ENCODE results near the gene ABCG1. TPM values are rescaled to one million over a fixed set of nuclear protein-coding genes. Genes with fewer than 3 reads are reported as not detected.

The ABCG1 gene
- total RNA-seq (ENCODE audit: low replicate concordance), result 1.9 and 2.0 TPM in 2 replicates

- H3K27me3 ChIP-seq, result peaks cover 67% of the 10 kb centered on the region
- peak within 1 kb of the TSS; percentile 93 for H2AFZ ChIP-seq (replicated peaks)
- H3K27ac Mint-ChIP-seq, result no peak within 1 kb of the TSS
- H3K36me3 Mint-ChIP-seq, result no peaks in the 10 kb centered on the region
- H3K4me2 ChIP-seq, result peak within 1 kb of the TSS; percentile 99
- peaks cover 32% of the 10 kb centered on the region for H3K27me3 Mint-ChIP-seq (ENCODE audit: insufficient read depth, low read depth)
- H3K4me1 Mint-ChIP-seq, result peaks cover 17% of the 10 kb centered on the region
- H3K79me2 ChIP-seq (ENCODE audit: low read depth), result no peaks in the 10 kb centered on the region
- H3K36me3 ChIP-seq, result no peaks in the 10 kb centered on the region
- H3K9me3 ChIP-seq (ENCODE audit: low read depth), result no peaks in the 10 kb centered on the region
- H3K4me1 ChIP-seq, result peaks cover 9% of the 10 kb centered on the region
- H3K4me3 Mint-ChIP-seq, result peak within 1 kb of the TSS; percentile 84
- no peak within 1 kb of the TSS for H3K27ac ChIP-seq
- H3K9ac ChIP-seq, result no peak within 1 kb of the TSS
- no peaks in the 10 kb centered on the region for H3F3A ChIP-seq (ENCODE audit: low read depth)
- peak; percentile 88 for DNase-seq (ENCODE audit: low spot score)
- H3K9me3 Mint-ChIP-seq, result peaks cover 8% of the 10 kb centered on the region
- no peaks in the 10 kb centered on the region for H4K20me1 ChIP-seq (ENCODE audit: low read depth)
- H3K4me3 ChIP-seq, result peak within 1 kb of the TSS; percentile 61
- TF ChIP-seq EZH2 (IDR thresholded peaks at IDR 0.05), result peak; percentile 19
- no peak for TF ChIP-seq EZH2phosphoT487 (IDR thresholded peaks at IDR 0.05)
Observed at GRCh38 chr21:42218836-42219605, at the start of gene ABCG1. Gene ABCG1, plus strand, starts transcription at chr21:42219140. Its CDS starts 123 bp downstream, at chr21:42219263.

- Histone ChIP-seq H3K27me3 (no peaks in the 10 kb centered on the region), H3K4me2 (no peak overlapping the region), H2AFZ (replicated peaks) (no peak overlapping the region), H3K27ac (no peak overlapping the region), H3F3A (ENCODE audit: low read depth) (no peaks in the 10 kb centered on the region), H3K4me3 (no peak overlapping the region), H3K9ac (no peak overlapping the region), H4K20me1 (ENCODE audit: low read depth) (no peaks in the 10 kb centered on the region), H3K79me2 (ENCODE audit: low read depth) (no peaks in the 10 kb centered on the region), H3K36me3 (no peaks in the 10 kb centered on the region), H3K4me1 (no peaks in the 10 kb centered on the region), H3K9me3 (ENCODE audit: low read depth) (no peaks in the 10 kb centered on the region)
- Mint-ChIP-seq H3K4me3 (no peak overlapping the region), H3K4me1 (peaks cover 2% of the 10 kb centered on the region), H3K9me3 (no peaks in the 10 kb centered on the region), H3K27me3 (ENCODE audit: insufficient read depth, low read depth) (no peaks in the 10 kb centered on the region), H3K36me3 (no peaks in the 10 kb centered on the region), H3K27ac (no peak overlapping the region)
- no peak for TF ChIP-seq EZH2 (IDR thresholded peaks at IDR 0.05)
- TF ChIP-seq, protein P1, sequence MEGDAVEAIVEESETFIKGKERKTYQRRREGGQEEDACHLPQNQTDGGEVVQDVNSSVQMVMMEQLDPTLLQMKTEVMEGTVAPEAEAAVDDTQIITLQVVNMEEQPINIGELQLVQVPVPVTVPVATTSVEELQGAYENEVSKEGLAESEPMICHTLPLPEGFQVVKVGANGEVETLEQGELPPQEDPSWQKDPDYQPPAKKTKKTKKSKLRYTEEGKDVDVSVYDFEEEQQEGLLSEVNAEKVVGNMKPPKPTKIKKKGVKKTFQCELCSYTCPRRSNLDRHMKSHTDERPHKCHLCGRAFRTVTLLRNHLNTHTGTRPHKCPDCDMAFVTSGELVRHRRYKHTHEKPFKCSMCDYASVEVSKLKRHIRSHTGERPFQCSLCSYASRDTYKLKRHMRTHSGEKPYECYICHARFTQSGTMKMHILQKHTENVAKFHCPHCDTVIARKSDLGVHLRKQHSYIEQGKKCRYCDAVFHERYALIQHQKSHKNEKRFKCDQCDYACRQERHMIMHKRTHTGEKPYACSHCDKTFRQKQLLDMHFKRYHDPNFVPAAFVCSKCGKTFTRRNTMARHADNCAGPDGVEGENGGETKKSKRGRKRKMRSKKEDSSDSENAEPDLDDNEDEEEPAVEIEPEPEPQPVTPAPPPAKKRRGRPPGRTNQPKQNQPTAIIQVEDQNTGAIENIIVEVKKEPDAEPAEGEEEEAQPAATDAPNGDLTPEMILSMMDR (IDR thresholded peaks at IDR 0.05), result no peak
- TF ChIP-seq EZH2phosphoT487 (IDR thresholded peaks at IDR 0.05), result no peak
- no peak for DNase-seq (ENCODE audit: low spot score)
Observed at GRCh38 chr21:42169758-42170157, 49.2 kb upstream of the ABCG1 start.

- Mint-ChIP-seq H3K4me3 (no peak overlapping the region), H3K36me3 (no peaks in the 10 kb centered on the region), H3K9me3 (no peaks in the 10 kb centered on the region), H3K27ac (no peak overlapping the region), H3K4me1 (no peaks in the 10 kb centered on the region), H3K27me3 (ENCODE audit: insufficient read depth, low read depth) (no peaks in the 10 kb centered on the region)
- Histone ChIP-seq H3F3A (ENCODE audit: low read depth) (no peaks in the 10 kb centered on the region), H2AFZ (replicated peaks) (no peak overlapping the region), H3K79me2 (ENCODE audit: low read depth) (no peaks in the 10 kb centered on the region), H3K4me3 (no peak overlapping the region), H4K20me1 (ENCODE audit: low read depth) (no peaks in the 10 kb centered on the region), H3K36me3 (no peaks in the 10 kb centered on the region), H3K9me3 (ENCODE audit: low read depth) (no peaks in the 10 kb centered on the region), H3K9ac (no peak overlapping the region), H3K4me2 (no peak overlapping the region), H3K27me3 (no peaks in the 10 kb centered on the region), H3K4me1 (no peaks in the 10 kb centered on the region), H3K27ac (no peak overlapping the region)
- no peak for TF ChIP-seq EZH2 (IDR thresholded peaks at IDR 0.05)
- TF ChIP-seq, protein P1 (IDR thresholded peaks at IDR 0.05), result no peak
- TF ChIP-seq EZH2phosphoT487 (IDR thresholded peaks at IDR 0.05), result no peak
- no peak for DNase-seq (ENCODE audit: low spot score)
Observed at GRCh38 chr21:42171091-42172053, 47.6 kb upstream of the ABCG1 start.
